GM21447 (cell line): ENCODE measurements around the gene NIPA2.

Experiments used
- ATAC-seq: cut with Tn5 transposase; IDR thresholded peaks from one replicate; pipeline ENCODE4 v1.9.1; 2021; ENCODE audit not compliant: unreplicated experiment

NIPA2 gene

GRCh38 chr15:22831473-22831872, 7.0 kb upstream of the NIPA2 start:
- ATAC-seq = no peak

- ATAC-seq = no peak
Observed at GRCh38 chr15:22839046-22839695, 705 bp downstream of the NIPA2 start.

GRCh38 chr15:22844421-22845288, 6.2 kb downstream of the NIPA2 start:
- ATAC-seq = no peak

GRCh38 chr15:22845289-22845900, 6.9 kb downstream of the NIPA2 start:
- ATAC-seq = no peak

- ATAC-seq = no peak
Observed at GRCh38 chr15:22846073-22846472, 7.6 kb downstream of the NIPA2 start.

GRCh38 chr15:22850055-22850454, 11.6 kb downstream of the NIPA2 start:
- no peak for ATAC-seq

GRCh38 chr15:22851513-22851912, 13.0 kb downstream of the NIPA2 start:
- ATAC-seq = no peak

- no peak for ATAC-seq
Observed at GRCh38 chr15:22855791-22856190, 17.3 kb downstream of the NIPA2 start.

GRCh38 chr15:22856659-22857058, 18.2 kb downstream of the NIPA2 start:
- no peak for ATAC-seq

- no peak for ATAC-seq
Observed at GRCh38 chr15:22861161-22861560, 22.7 kb downstream of the NIPA2 start.

GRCh38 chr15:22863356-22863755, 24.9 kb downstream of the NIPA2 start:
- ATAC-seq = no peak

- ATAC-seq = no peak
Observed at GRCh38 chr15:22866079-22866478, 27.6 kb downstream of the NIPA2 start.

- no peak for ATAC-seq
Observed at GRCh38 chr15:22867886-22868285, 29.4 kb downstream of the NIPA2 start.

GRCh38 chr15:22868495-22868894, 30.0 kb downstream of the NIPA2 start:
- ATAC-seq = no peak

- ATAC-seq = no peak
Observed at GRCh38 chr15:22868928-22869327, 30.5 kb downstream of the NIPA2 start.

- no peak for ATAC-seq
Observed at GRCh38 chr15:22869856-22870255, 31.4 kb downstream of the NIPA2 start.

- no peak for ATAC-seq
Observed at GRCh38 chr15:22870865-22871264, 32.4 kb downstream of the NIPA2 start.

GRCh38 chr15:22871481-22872086, 33.1 kb downstream of the NIPA2 start:
- ATAC-seq = no peak

GRCh38 chr15:22872936-22873701, 34.7 kb downstream of the NIPA2 start:
- no peak for ATAC-seq

GRCh38 chr15:22873841-22874240, 35.4 kb downstream of the NIPA2 start:
- ATAC-seq = no peak

- no peak for ATAC-seq
Observed at GRCh38 chr15:22874256-22874655, 35.8 kb downstream of the NIPA2 start.
